ENCODE data around the gene EPSTI1.

DNA sequence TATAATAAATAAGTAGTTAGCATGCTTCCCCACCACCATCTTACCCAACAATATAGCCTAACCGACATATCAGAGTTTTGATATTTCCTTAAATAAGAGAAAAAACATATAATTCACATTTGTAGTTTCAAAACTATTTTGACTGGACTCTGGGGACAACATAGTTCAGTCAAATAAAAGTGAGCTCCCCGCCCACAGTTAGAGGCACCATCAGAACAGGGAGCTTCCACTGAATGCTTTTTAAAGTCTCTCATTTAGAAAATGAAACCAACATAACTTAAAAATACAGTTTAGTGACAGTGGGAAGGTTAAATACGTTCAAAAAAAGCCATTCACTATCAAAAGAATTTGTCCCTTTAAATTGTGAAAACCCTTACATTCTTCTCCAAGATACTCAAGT is 92.8 kb downstream of the EPSTI1 start:
- TF ChIP-seq, protein P1, sequence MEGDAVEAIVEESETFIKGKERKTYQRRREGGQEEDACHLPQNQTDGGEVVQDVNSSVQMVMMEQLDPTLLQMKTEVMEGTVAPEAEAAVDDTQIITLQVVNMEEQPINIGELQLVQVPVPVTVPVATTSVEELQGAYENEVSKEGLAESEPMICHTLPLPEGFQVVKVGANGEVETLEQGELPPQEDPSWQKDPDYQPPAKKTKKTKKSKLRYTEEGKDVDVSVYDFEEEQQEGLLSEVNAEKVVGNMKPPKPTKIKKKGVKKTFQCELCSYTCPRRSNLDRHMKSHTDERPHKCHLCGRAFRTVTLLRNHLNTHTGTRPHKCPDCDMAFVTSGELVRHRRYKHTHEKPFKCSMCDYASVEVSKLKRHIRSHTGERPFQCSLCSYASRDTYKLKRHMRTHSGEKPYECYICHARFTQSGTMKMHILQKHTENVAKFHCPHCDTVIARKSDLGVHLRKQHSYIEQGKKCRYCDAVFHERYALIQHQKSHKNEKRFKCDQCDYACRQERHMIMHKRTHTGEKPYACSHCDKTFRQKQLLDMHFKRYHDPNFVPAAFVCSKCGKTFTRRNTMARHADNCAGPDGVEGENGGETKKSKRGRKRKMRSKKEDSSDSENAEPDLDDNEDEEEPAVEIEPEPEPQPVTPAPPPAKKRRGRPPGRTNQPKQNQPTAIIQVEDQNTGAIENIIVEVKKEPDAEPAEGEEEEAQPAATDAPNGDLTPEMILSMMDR (IDR thresholded peaks at IDR 0.05): no peak
- no peak for TF ChIP-seq POLR2A (IDR thresholded peaks at IDR 0.05)
- TF ChIP-seq POLR2AphosphoS5 (IDR thresholded peaks at IDR 0.05): no peak

Data from breast epithelium (tissue), 3 donors.